Mesenchymal stem cell (in vitro differentiated cells and primary cell): Measurements from ENCODE around the gene ADD1.
A peak's percentile ranks its signal among the peaks of the same experiment; 100 is the strongest.

ENCODE experiments used
- DNase-seq: peaks from one replicate; pipeline ENCODE4 v3.0.0-alpha.2; 2013
- H2AFZ ChIP-seq: one replicate; pipeline ENCODE4 v1.6.1; 2013; ENCODE audit warnings: low read depth, mild to moderate bottlenecking, control low read depth, inconsistent platforms, low read length, moderate library complexity
- H2AK5ac ChIP-seq: 2 replicates; pipeline ENCODE4 v1.6.1; 2013; ENCODE audit warnings: low read length, moderate library complexity, mild to moderate bottlenecking, inconsistent platforms; ENCODE audit not compliant: severe bottlenecking
- H2BK120ac ChIP-seq: one replicate; pipeline ENCODE4 v1.6.1; 2013; ENCODE audit warnings: low read depth, mild to moderate bottlenecking, inconsistent platforms, low read length, moderate library complexity
- H2BK12ac ChIP-seq, 2 experiments: one replicate each; pipeline ENCODE4 v1.6.1; 2013; ENCODE audit warnings: inconsistent platforms in 2 of 2, low read length in 2 of 2, mild to moderate bottlenecking in 2 of 2, moderate library complexity in 2 of 2, control low read depth in 1 of 2
- H2BK15ac ChIP-seq: one replicate; pipeline ENCODE4 v1.6.1; 2013; ENCODE audit warnings: mild to moderate bottlenecking, low read depth, inconsistent platforms; ENCODE audit not compliant: poor library complexity, severe bottlenecking
- H2BK5ac ChIP-seq: 2 replicates; pipeline ENCODE4 v1.6.1; 2013; ENCODE audit warnings: low read depth, mild to moderate bottlenecking, low read length, control low read depth, inconsistent platforms; ENCODE audit not compliant: poor library complexity, severe bottlenecking
- H3K14ac ChIP-seq, 2 experiments: one replicate each; pipeline ENCODE4 v1.6.1; 2013; ENCODE audit warnings: inconsistent platforms in 2 of 2, low read length in 2 of 2, control low read depth in 1 of 2, mild to moderate bottlenecking in 1 of 2, moderate library complexity in 1 of 2
- H3K18ac ChIP-seq, 2 experiments: one replicate each; pipeline ENCODE4 v1.6.1; 2013; ENCODE audit warnings: inconsistent platforms in 2 of 2, low read length in 2 of 2, control low read depth in 1 of 2, low read depth in 1 of 2, mild to moderate bottlenecking in 1 of 2
- H3K23ac ChIP-seq, 2 experiments: one replicate each; pipeline ENCODE4 v1.6.1; 2013; ENCODE audit warnings: inconsistent platforms in 2 of 2, low read length in 2 of 2, mild to moderate bottlenecking in 2 of 2, moderate library complexity in 2 of 2, control low read depth in 1 of 2
- H3K27ac ChIP-seq: 2 replicates; pipeline ENCODE4 v1.5.1; 2013; ENCODE audit warnings: mild to moderate bottlenecking, moderate library complexity, low read length, control low read depth, inconsistent platforms; ENCODE audit not compliant: poor library complexity, severe bottlenecking
- H3K27me3 ChIP-seq, 2 experiments: 2 replicates each; pipeline versions ENCODE4 v1.6.1 to v1.7.0; 2013; ENCODE audit warnings: low read length in 2 of 2, mild to moderate bottlenecking in 2 of 2, moderate library complexity in 2 of 2, control low read depth in 1 of 2, inconsistent platforms in 1 of 2; ENCODE audit not compliant: control insufficient read depth in 1 of 2, insufficient read depth in 1 of 2
- H3K36me3 ChIP-seq, 2 experiments: 2 replicates each; pipeline versions ENCODE4 v1.6.1 to v1.7.0; 2013; ENCODE audit warnings: low read length in 2 of 2, control low read depth in 1 of 2, inconsistent platforms in 1 of 2, low read depth in 1 of 2, mild to moderate bottlenecking in 1 of 2; ENCODE audit not compliant: insufficient read depth in 2 of 2, control insufficient read depth in 1 of 2
- H3K4ac ChIP-seq, 2 experiments: one replicate each; pipeline ENCODE4 v1.6.1; 2013; ENCODE audit warnings: inconsistent platforms in 2 of 2, low read length in 2 of 2, mild to moderate bottlenecking in 2 of 2, moderate library complexity in 2 of 2, control low read depth in 1 of 2, low read depth in 1 of 2
- H3K4me1 ChIP-seq: 2 replicates; pipeline ENCODE4 v1.6.1; 2013; ENCODE audit warnings: low read depth, low read length, control low read depth; ENCODE audit not compliant: control insufficient read depth, insufficient read depth
- H3K4me2 ChIP-seq: 2 replicates; pipeline ENCODE4 v1.6.1; 2013; ENCODE audit warnings: low read length, mild to moderate bottlenecking, inconsistent platforms; ENCODE audit not compliant: poor library complexity, severe bottlenecking
- H3K4me3 ChIP-seq, 2 experiments: 2 replicates each; pipeline versions ENCODE4 v1.5.1 to v1.7.0; 2013; ENCODE audit warnings: low read length in 2 of 2, mild to moderate bottlenecking in 2 of 2, control low read depth in 1 of 2, low read depth in 1 of 2; ENCODE audit not compliant: insufficient read depth in 1 of 2
- H3K79me1 ChIP-seq: replicated peaks from 2 replicates; pipeline ENCODE4 v1.6.1; 2013; ENCODE audit warnings: mild to moderate bottlenecking, control low read depth, low read length, inconsistent platforms; ENCODE audit not compliant: poor library complexity, severe bottlenecking
- H3K9ac ChIP-seq: 2 replicates; pipeline ENCODE4 v1.7.0; 2013; ENCODE audit warnings: mild to moderate bottlenecking, low read length, moderate library complexity
- H3K9me3 ChIP-seq: 2 replicates; pipeline ENCODE4 v1.7.0; 2013; ENCODE audit warnings: mild to moderate bottlenecking, low read length; ENCODE audit not compliant: control insufficient read depth
- H4K8ac ChIP-seq: one replicate; pipeline ENCODE4 v1.6.1; 2013; ENCODE audit warnings: inconsistent platforms, mild to moderate bottlenecking, low read length, moderate library complexity
- H4K91ac ChIP-seq: one replicate; pipeline ENCODE4 v1.6.1; 2013; ENCODE audit warnings: mild to moderate bottlenecking, low read length, inconsistent platforms
- WGBS: methylation state at CpG from one replicate; pipeline ENCODE4 v1.1.7; 2013; ENCODE audit warnings: mixed read lengths; 5-methylcytosine and 5-hydroxymethylcytosine counted together

Gene ADD1

GRCh38 chr4:2932321-2932950, 88.8 kb downstream of the ADD1 start:
- Histone ChIP-seq H3K4me2 (peak overlapping the region; percentile 78), H4K8ac (peak overlapping the region; percentile 62), H3K4ac (peak overlapping the region in 1 of 2 experiments; percentile 24), H2BK120ac (no peak overlapping the region), H2BK5ac (no peak overlapping the region), H3K4me1 (peaks cover 52% of the 10 kb centered on the region), H4K91ac (peak overlapping the region; percentile 28), H3K27me3 (no peaks in the 10 kb centered on the region), H2BK15ac (no peak overlapping the region), H3K14ac (no peak overlapping the region), H3K18ac (peak overlapping the region in 1 of 2 experiments; percentile 11), H3K79me1 (peaks cover 26% of the 10 kb centered on the region), H3K27ac (no peak overlapping the region), H2BK12ac (peak overlapping the region in 1 of 2 experiments; percentile 10), H3K9me3 (no peaks in the 10 kb centered on the region), H2AK5ac (peak overlapping the region; percentile 38), H3K9ac (no peak overlapping the region), H3K36me3 (peaks cover 64 to 69% of the 10 kb centered on the region in 2 experiments), H3K4me3 (peak overlapping the region; percentile 20 to 81), H2AFZ (no peak overlapping the region), H3K23ac (peak overlapping the region in 1 of 2 experiments; percentile 37)
- 97% methylated on average over 18 of the region's 18 CpGs for WGBS
- DNase-seq: no peak

- Histone ChIP-seq H3K27ac (no peak overlapping the region), H2AK5ac (peak overlapping the region; percentile 38), H3K9me3 (no peaks in the 10 kb centered on the region), H3K4ac (peak overlapping the region; percentile 65 to 79), H2BK15ac (no peak overlapping the region), H3K4me1 (peaks cover 54% of the 10 kb centered on the region), H2BK120ac (no peak overlapping the region), H3K27me3 (no peaks in the 10 kb centered on the region), H4K91ac (no peak overlapping the region), H3K18ac (no peak overlapping the region), H3K9ac (peak overlapping the region; percentile 82), H2BK12ac (peak overlapping the region in 1 of 2 experiments; percentile 7), H3K4me3 (peak overlapping the region; percentile 81 to 93), H4K8ac (peak overlapping the region; percentile 0), H3K4me2 (peak overlapping the region; percentile 78), H2BK5ac (no peak overlapping the region), H3K36me3 (peaks cover 64 to 68% of the 10 kb centered on the region in 2 experiments), H2AFZ (no peak overlapping the region), H3K23ac (peak overlapping the region in 1 of 2 experiments; percentile 23), H3K14ac (no peak overlapping the region), H3K79me1 (peaks cover 22% of the 10 kb centered on the region)
- WGBS: 91% methylated on average over 15 of the region's 15 CpGs
- no peak for DNase-seq
Measured at GRCh38 chr4:2932951-2933565, 89.4 kb downstream of the ADD1 start.

GRCh38 chr4:2933566-2934076, 90.0 kb downstream of the ADD1 start:
- no peak overlapping the region for H2AFZ ChIP-seq
- peak overlapping the region in 1 of 2 experiments; percentile 94 for H3K14ac ChIP-seq
- H4K91ac ChIP-seq: peak overlapping the region; percentile 92
- peak overlapping the region; percentile 65 to 79 for H3K4ac ChIP-seq
- H3K27me3 ChIP-seq: no peaks in the 10 kb centered on the region
- H3K9me3 ChIP-seq: no peaks in the 10 kb centered on the region
- peaks cover 63 to 66% of the 10 kb centered on the region in 2 experiments for H3K36me3 ChIP-seq
- peak overlapping the region; percentile 78 for H3K4me2 ChIP-seq
- WGBS: 62% methylated on average over 20 of the region's 31 CpGs
- no peak for DNase-seq
- H2BK15ac ChIP-seq: peak overlapping the region; percentile 85
- peak overlapping the region; percentile 94 for H4K8ac ChIP-seq
- no peak overlapping the region for H2BK5ac ChIP-seq
- H2BK120ac ChIP-seq: peak overlapping the region; percentile 71
- peak overlapping the region; percentile 75 to 90 for H3K18ac ChIP-seq
- peaks cover 54% of the 10 kb centered on the region for H3K4me1 ChIP-seq
- H3K4me3 ChIP-seq: peak overlapping the region; percentile 81 to 93
- peak overlapping the region; percentile 10 for H3K27ac ChIP-seq
- peak overlapping the region; percentile 43 for H2AK5ac ChIP-seq
- H3K23ac ChIP-seq: no peak overlapping the region
- H3K9ac ChIP-seq: peak overlapping the region; percentile 82
- H3K79me1 ChIP-seq: peaks cover 18% of the 10 kb centered on the region
- H2BK12ac ChIP-seq: peak overlapping the region; percentile 73 to 86
